HUDEP-2 (cell line): ENCODE data around the gene EIF2B2.

Experiments used
- DNase-seq, 76 experiments: peaks; one replicate each; lab custom pipeline; 2025; ENCODE audit not compliant: unreplicated experiment in 76 of 76; lab: John Stamatoyannopoulos, UW

The EIF2B2 gene

DNA sequence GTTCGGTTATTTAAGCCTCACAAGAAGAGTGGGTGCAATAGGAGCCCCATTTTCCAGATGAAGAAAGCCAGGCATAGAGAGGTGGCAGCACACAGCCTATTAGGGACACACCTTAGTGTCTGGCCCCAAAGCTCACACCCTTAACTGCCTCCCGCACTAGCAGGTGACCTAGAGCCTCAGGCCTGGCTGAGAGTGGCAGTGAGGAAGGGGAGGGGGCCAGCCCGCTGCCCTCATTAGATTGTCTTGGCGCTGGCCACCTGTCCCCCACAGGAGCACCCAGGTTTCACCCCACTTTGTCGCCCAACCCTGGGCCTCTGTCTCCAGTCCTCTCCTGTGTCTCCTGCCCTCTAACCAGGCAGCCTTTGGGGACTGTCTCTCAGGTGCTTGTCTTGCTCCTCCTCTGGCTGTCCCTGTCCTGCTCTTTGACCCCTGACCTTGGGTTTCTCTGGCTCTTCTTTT, 28.8 kb upstream of the EIF2B2 start:
- no peak for DNase-seq

GRCh38 chr14:74974364-74975058, 28.2 kb upstream of the EIF2B2 start:
- DNase-seq: no peak

DNA sequence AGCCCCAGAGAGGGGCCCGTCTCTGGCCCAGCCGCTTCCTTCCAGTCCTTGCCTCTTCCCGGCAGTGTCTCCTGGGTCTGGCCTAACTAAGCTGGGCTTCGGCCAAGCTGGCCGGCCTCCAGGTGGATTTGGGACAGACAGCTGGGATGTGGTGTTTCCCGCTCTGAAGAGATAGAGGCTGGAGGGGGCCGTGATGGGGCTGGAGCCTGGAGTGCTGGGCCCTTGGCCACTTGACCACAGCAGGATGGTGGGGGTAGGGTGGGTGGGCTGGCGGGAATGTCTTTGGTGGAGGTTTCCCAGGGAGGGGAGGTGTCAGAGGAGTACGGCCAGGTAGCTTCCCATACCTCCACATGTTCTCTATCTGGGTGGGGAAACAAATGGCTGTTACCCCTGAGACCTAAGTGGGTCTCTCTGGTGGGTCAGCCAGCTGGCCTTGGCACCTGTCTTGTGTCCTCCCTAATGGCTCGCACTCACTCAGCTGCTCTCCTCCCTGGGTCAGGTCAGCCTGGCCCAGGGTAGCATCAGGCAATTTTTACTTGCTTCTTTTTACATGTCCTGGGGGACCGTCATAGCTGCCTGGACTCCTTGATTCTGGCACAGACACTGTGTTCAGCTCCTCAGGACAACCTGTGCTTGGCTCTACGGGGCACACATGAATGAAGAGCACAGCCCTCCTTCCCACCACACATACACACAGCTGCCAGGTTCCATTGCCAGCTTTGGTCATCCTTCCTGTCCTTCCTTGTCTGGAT, 27.5 kb upstream of the EIF2B2 start:
- no peak for DNase-seq

DNA sequence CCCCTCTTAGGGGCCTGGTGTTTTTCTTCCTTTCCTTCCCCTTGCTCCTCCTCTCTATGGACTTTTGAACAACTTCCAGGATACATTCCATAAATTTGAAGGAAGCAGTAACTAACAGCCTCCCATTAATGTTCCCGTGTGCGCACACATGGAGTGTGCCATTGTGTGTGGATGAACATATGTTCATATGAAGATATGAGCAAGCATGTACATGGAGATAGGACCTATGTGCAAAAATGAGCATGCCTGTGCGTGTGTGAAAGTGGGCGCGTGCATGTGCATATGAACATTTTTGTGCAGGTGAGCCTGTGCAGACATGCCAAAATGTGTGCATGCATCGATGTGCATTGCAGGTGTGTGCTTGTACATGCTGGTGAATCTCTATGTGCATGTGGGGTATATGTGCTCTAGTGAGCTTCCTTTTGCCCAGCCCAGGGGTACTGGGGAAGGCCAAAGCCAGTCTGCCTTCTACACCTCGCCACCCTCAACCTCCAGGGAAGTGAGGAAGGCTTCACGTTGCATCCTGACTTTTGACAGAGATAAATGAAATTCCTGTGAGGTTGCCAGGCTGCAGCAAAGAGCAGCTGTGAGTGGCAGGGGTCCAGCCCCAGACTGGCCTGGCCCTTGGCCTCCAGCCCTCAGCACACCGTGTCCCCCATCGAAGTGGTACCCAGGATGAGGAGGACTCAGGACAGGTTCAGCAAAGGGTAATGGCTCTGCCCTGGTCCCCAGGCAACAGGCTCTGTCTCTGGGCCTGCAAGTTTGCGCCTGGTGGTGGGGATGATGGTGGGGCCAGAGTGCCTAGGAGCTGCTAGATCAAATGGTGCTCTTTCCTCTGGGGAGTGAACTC, 26.2 kb upstream of the EIF2B2 start:
- no peak for DNase-seq

DNA sequence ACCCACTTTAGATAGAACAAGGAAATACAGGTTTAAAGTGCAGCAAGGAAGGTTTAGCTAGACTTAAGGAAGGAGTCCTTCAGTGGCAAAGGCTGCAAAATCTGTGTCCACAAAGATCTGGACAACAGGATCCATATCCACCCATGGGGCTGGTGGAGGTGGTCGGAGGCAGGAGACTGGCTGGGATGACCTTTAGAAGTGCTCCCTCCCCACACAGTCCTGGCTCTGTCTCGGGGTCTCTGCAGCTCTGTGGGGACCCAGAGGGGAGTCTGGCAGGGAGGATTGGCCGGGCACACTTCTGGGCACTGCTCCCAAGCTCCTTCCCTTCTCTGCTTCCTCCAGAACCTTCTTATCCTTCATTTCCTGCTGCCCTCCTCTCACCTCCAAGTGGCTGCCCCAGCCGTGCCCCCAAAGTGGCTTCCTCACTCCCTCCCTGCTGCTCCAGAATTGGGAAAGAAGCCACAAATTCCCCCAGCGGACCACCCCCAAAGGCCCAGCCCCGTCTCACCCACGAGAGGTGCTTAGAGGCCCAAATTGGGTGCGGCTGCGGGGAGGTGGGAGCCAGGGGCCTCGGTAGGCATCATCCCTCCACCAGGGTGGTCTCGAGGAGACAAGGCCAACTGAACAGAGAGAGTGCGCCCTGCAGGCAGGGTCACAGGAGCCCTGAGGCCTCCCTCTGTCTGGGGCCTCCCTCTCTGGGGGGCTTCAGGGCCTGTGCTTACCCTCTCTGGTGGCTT, 25.4 kb upstream of the EIF2B2 start:
- DNase-seq: no peak

DNA sequence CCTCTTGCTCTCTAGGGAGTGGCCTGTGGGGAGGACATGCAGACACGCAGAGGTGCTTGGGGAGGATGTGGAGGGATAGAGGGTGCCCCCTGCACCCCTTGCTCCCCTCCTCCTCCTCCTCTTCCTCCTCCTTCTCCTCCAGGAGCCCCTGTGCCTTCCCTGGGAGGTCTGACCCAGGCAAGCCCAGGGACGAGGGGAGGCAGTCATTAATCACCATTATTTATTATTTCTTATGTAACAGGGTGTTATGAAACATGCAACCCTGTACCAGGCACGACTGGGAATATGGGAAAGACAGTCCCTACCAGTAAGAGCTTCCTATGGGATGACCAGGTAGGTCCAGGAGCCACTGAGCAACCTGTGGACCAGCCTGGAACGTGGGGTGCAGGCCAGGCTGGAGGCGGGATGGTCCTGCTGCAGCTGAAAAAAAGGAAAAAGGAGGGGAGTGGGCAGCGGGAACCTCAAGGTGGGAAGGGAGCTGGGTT, 24.8 kb upstream of the EIF2B2 start:
- no peak for DNase-seq

DNA sequence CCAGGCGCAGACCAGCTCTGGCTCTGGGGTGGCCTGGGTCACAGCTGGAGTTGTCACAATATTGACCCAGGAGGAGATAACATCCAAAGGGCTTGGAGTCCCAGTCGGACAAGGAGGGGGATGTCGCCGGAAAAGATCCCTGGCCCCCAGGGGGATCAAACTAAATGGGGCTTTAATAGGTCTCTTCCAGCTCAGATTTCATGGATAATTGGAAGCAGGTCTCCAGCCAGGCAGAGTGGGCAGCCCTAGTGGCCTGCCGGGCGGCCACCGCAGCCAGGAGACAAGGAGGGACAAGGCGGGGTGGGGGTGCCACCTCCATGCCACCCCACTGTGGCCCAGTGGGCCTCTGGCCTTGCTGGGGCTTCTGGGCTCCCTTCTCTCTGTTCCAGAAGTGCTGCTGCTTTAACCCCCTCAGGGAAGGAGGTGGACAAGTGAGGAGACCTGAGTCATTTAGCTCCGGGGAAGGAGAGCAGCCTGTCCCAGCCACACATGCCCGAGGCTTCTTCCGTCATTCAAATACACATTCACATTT, 24.2 kb upstream of the EIF2B2 start:
- DNase-seq: no peak

- no peak for DNase-seq
These were observed 23.7 kb upstream of the EIF2B2 start for GRCh38 chr14:74979029-74979428.

DNA sequence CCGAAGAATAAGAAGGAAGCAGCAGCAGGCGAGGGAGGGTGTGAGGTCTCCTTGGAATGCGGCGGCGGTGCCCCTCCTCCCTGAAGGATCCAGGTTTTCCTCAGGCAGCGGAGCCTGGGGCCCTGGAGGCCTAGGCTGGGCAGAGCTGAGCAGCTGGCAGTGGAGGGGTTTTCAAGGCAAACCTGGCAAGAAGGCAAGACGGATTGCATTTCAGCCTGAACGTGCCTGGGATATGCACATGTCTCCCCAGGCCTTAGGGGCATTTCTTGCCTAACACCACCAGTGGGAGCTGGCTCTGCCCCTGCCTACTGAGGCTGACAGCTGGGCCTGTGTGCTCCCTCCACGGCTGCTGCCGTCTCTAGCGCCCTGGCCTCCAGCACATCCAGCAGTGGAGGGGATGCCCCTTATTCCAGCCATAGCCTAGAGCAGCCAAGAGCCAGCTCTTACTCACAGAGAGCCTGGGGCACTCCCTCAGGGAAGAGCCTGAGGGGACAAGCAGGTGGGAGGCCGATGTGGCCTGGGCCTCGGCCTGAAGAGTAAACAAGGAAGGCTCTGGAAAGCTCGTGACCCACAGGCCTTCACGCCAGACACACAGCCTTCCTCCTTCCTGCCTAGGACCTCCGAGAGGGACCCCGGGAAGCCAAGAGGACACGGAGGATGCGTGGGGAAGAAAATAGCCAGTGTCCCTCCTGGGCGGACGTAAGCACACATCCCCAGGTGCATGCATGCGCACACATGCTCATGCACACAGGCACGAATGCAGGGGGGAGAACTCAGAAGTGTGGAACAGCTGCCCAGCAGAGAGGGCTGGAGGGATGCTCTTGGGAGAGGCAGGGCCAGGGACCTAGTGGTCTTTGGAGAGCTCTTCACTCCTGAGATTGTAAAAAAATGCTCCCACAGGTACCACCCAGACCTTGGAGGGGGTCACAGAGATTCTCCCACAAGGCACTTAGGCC, 23.0 kb upstream of the EIF2B2 start:
- peak in 1 of 76 experiments; percentile 6 for DNase-seq

DNA sequence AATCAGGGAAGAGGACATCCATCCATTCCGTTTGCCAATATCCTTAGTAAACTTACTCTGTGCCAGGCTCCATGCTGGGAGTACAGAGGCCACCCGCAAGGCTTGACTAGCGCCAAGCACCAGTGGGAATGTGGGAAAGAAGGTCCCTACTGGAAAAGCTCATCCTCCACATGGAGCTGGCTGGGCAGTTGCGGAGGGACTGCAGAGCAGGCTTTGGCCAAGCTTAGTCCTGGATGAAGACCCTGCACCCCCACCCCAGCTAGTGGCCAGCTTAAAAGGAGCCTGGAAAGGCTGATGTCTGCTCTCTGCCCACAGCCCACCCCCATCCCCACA, 22.4 kb upstream of the EIF2B2 start:
- DNase-seq: no peak

- DNase-seq: no peak
These were observed 21.8 kb upstream of the EIF2B2 start for GRCh38 chr14:74980731-74981461.

- DNase-seq: no peak
These were observed 21.3 kb upstream of the EIF2B2 start for GRCh38 chr14:74981462-74981782.

- no peak for DNase-seq
These were observed 20.9 kb upstream of the EIF2B2 start for GRCh38 chr14:74981833-74982232.

- no peak for DNase-seq
These were observed 20.1 kb upstream of the EIF2B2 start for GRCh38 chr14:74982661-74983060.

- DNase-seq: no peak
These were observed 19.4 kb upstream of the EIF2B2 start for GRCh38 chr14:74983343-74983742.

DNA sequence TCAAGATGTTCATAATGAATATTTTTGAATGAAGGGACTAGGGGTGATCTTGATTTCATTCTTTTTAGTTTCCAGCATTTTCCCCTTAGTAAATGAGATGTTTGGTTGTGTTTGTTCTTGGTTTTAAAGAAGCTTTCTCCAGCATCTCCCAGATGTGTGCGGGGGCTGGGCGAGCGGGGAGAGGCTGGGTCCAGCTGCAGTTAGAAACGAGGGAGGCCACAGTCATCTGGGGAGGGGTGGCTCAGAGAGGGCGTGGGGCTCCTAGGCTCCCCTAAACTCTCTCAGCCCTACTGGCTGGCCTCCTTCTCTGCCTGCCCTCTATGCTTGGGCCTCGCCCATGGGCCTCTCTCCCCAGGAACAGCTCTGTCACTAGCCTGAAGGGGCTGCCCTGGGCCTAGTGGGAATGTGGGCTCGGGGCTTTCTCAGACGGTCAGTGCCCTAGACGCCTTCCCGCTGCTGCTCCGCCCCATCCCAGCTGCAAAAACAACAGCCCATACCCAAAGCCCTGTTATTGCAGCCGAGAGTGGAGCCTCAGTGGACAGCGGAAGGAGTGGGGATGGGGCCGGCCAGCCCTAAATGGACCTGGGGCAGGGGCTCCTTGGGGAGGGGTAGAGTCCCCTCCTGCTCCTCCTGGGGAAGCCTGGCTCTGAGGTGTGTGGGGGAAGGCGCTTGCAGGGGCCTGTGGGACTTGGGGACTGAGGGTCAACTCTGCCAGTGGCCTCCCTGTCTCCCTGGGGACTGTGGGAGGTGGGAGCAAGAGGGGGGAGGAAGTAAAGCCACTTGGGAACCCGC, 18.3 kb upstream of the EIF2B2 start:
- DNase-seq: no peak

GRCh38 chr14:74985028-74985310, 17.8 kb upstream of the EIF2B2 start:
- no peak for DNase-seq

DNA sequence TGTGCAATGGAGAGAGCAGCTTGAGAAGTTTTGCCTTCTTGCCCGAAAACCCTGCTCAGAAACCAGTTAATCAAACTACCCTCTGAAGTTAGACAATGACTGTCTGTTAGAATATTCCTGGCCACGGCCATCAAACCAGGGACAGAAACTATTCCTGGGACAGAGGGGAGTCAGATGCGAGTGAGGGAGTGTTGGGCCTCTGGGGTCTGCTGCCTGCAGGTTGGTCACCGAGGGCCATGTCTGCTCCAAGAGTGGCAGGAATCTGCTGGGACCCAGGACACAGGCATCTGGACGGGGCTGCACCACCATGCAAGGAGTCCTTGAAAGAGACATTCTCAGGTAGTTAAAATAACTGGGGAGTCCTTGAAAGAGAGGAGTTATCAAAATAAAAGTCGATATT, 16.9 kb upstream of the EIF2B2 start:
- DNase-seq: no peak
